ENCODE measurements around the gene CLRN1. TPM values are rescaled to one million over a fixed set of nuclear protein-coding genes. Genes with fewer than 3 reads are reported as not detected.

The CLRN1 gene
- total and polyA plus RNA-seq, 12 donors: 1.0 to 27.8 (median 10.5) TPM

GRCh38 chr3:150968341-150969035 is 4.0 kb downstream of the CLRN1 start:
- H3K27me3 ChIP-seq: no peaks in the 10 kb centered on the region
- no peak overlapping the region for H3K4me3 ChIP-seq
- intact Hi-C loops (cut with DNase I): no loop called here
- no peaks in the 10 kb centered on the region for H3K36me3 ChIP-seq (replicated peaks in 1 of 2)
- DNase-seq: no peak
- TF ChIP-seq CTCF (IDR thresholded peaks at IDR 0.05): no peak
- no peak for TF ChIP-seq POLR2A (IDR thresholded peaks at IDR 0.05)
- peaks cover 0 to 4% of the 10 kb centered on the region in 2 donors for H3K4me1 ChIP-seq (replicated peaks in 1 of 2)
- WGBS, 4 donors: 85 to 92% (median 89%) methylated on average over 4 of the region's 4 CpGs
- no peaks in the 10 kb centered on the region for H3K9me3 ChIP-seq (replicated peaks in 1 of 3)
- H3K27ac ChIP-seq: no peak overlapping the region

- Histone ChIP-seq H3K27ac (no peak overlapping the region), H3K27me3 (no peaks in the 10 kb centered on the region), H3K36me3 (replicated peaks in 1 of 2) (no peaks in the 10 kb centered on the region), H3K4me1 (replicated peaks in 1 of 2) (peaks cover 0 to 1% of the 10 kb centered on the region in 2 donors), H3K9me3 (replicated peaks in 1 of 3) (no peaks in the 10 kb centered on the region), H3K4me3 (no peak overlapping the region)
- WGBS, 4 donors: 71 to 91% (median 89%) methylated on average over 2 of the region's 2 CpGs
- TF ChIP-seq CTCF (IDR thresholded peaks at IDR 0.05): no peak
- no peak for TF ChIP-seq POLR2A (IDR thresholded peaks at IDR 0.05)
- intact Hi-C loops (cut with DNase I): no loop called here
- DNase-seq: no peak
Observed at GRCh38 chr3:150965436-150965835, 7.1 kb downstream of the CLRN1 start.

DNA sequence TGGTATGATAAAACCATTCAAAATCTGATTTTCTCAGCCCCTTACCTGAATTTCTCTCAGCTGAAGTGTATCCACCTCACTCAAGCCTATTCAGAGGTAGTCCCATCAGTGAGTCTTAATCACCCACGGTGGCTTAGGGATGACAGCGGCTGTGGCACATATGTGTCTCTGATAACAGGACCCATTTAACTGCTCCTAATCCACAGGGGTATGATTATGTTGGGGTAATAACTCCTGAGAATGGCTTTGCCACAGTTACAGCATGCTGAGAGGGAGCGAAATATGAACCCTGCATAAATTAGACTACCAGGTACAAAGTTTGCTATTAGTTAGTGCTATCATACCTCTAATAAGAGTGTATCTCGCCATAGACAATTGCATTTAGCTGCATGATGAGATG is 10.6 kb downstream of the CLRN1 start:
- no peaks in the 10 kb centered on the region for H3K9me3 ChIP-seq (replicated peaks in 1 of 3)
- no peaks in the 10 kb centered on the region for H3K36me3 ChIP-seq (replicated peaks in 1 of 2)
- no peak for DNase-seq
- no peak overlapping the region for H3K27ac ChIP-seq
- TF ChIP-seq CTCF (IDR thresholded peaks at IDR 0.05) (no peak), POLR2A (IDR thresholded peaks at IDR 0.05) (no peak)
- H3K4me3 ChIP-seq: no peak overlapping the region
- no peaks in the 10 kb centered on the region for H3K4me1 ChIP-seq (replicated peaks in 1 of 2)
- intact Hi-C loops (cut with DNase I): no loop called here
- H3K27me3 ChIP-seq: no peaks in the 10 kb centered on the region
- WGBS, 4 donors: 90 to 96% (median 94%) methylated on average over 4 of the region's 4 CpGs

GRCh38 chr3:150960708-150961684 is 11.5 kb downstream of the CLRN1 start:
- no peaks in the 10 kb centered on the region for H3K4me1 ChIP-seq (replicated peaks in 1 of 2)
- no peak for TF ChIP-seq CTCF (IDR thresholded peaks at IDR 0.05)
- TF ChIP-seq POLR2A (IDR thresholded peaks at IDR 0.05): no peak
- H3K36me3 ChIP-seq (replicated peaks in 1 of 2): no peaks in the 10 kb centered on the region
- no peaks in the 10 kb centered on the region for H3K27me3 ChIP-seq
- no peak overlapping the region for H3K27ac ChIP-seq
- no peak overlapping the region for H3K4me3 ChIP-seq
- WGBS, 4 donors: 57 to 90% (median 73%) methylated on average over 3 to 5 of the region's 5 CpGs
- DNase-seq: peak in 4 of 7 donors; percentile 19 to 46 (median 36)
- no peaks in the 10 kb centered on the region for H3K9me3 ChIP-seq (replicated peaks in 1 of 3)
- intact Hi-C loops (cut with DNase I): no loop called here

All from adrenal gland (tissue), 12 donors.